ENCODE measurements around the gene WFDC11. TPM values are rescaled to one million over a fixed set of nuclear protein-coding genes. Genes with fewer than 3 reads are reported as not detected.

WFDC11 gene
- total and polyA plus RNA-seq, 2 donors (not counting 1 experiment from before 2014, with no cell fraction given), result not detected

- DNase-seq (ENCODE audit: low read depth in 2 of 2), result no peak
- Histone ChIP-seq H2AFZ (ENCODE audit: low read length) (no peak overlapping the region), H3K4me2 (ENCODE audit: extremely low read depth, insufficient read depth, low read length) (no peak overlapping the region), H3K36me3 (ENCODE audit: control insufficient read depth, insufficient read depth, low read length) (no peaks in the 10 kb centered on the region), H4K20me1 (ENCODE audit: control insufficient read depth, extremely low read depth, insufficient read depth, low read length) (no peaks in the 10 kb centered on the region), H3K79me2 (ENCODE audit: control insufficient read depth, insufficient read depth, low read length) (no peaks in the 10 kb centered on the region), H3K27me3 (ENCODE audit: control insufficient read depth, insufficient read depth, low read length) (no peaks in the 10 kb centered on the region), H3K4me3 (replicated peaks in 1 of 4; ENCODE audit: control extremely low read depth in 1 of 4, insufficient read depth in 1 of 4, low read depth in 3 of 4, low read length in 4 of 4) (no peak overlapping the region), H3K9ac (ENCODE audit: insufficient read depth, low read length) (no peak overlapping the region), H3K27ac (ENCODE audit: insufficient read depth, low read length) (no peak overlapping the region), H3K9me3 (ENCODE audit: control insufficient read depth, insufficient read depth, low read depth, low read length) (no peaks in the 10 kb centered on the region), H3K4me1 (ENCODE audit: control insufficient read depth, extremely low read depth, insufficient read depth, low read length) (no peaks in the 10 kb centered on the region)
- TF ChIP-seq, protein P1, sequence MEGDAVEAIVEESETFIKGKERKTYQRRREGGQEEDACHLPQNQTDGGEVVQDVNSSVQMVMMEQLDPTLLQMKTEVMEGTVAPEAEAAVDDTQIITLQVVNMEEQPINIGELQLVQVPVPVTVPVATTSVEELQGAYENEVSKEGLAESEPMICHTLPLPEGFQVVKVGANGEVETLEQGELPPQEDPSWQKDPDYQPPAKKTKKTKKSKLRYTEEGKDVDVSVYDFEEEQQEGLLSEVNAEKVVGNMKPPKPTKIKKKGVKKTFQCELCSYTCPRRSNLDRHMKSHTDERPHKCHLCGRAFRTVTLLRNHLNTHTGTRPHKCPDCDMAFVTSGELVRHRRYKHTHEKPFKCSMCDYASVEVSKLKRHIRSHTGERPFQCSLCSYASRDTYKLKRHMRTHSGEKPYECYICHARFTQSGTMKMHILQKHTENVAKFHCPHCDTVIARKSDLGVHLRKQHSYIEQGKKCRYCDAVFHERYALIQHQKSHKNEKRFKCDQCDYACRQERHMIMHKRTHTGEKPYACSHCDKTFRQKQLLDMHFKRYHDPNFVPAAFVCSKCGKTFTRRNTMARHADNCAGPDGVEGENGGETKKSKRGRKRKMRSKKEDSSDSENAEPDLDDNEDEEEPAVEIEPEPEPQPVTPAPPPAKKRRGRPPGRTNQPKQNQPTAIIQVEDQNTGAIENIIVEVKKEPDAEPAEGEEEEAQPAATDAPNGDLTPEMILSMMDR (conservative IDR thresholded peaks at IDR 0.05 in 1 of 2, IDR thresholded peaks at IDR 0.05 in 1 of 2; ENCODE audit: low read depth in 1 of 2, low read length in 2 of 2), result no peak
- TF ChIP-seq EZH2 (IDR thresholded peaks at IDR 0.05; ENCODE audit: low read length, missing control alignments), result no peak
Observed at GRCh38 chr20:45621593-45621992, 48.4 kb downstream of the WFDC11 start.

GRCh38 chr20:45617591-45617990 is 52.4 kb downstream of the WFDC11 start:
- Histone ChIP-seq H4K20me1 (ENCODE audit: control insufficient read depth, extremely low read depth, insufficient read depth, low read length) (no peaks in the 10 kb centered on the region), H3K27me3 (ENCODE audit: control insufficient read depth, insufficient read depth, low read length) (no peaks in the 10 kb centered on the region), H3K27ac (ENCODE audit: insufficient read depth, low read length) (no peak overlapping the region), H3K36me3 (ENCODE audit: control insufficient read depth, insufficient read depth, low read length) (no peaks in the 10 kb centered on the region), H3K4me2 (ENCODE audit: extremely low read depth, insufficient read depth, low read length) (no peak overlapping the region), H3K9ac (ENCODE audit: insufficient read depth, low read length) (no peak overlapping the region), H3K4me1 (ENCODE audit: control insufficient read depth, extremely low read depth, insufficient read depth, low read length) (no peaks in the 10 kb centered on the region), H3K9me3 (ENCODE audit: control insufficient read depth, insufficient read depth, low read depth, low read length) (no peaks in the 10 kb centered on the region), H3K4me3 (replicated peaks in 1 of 4; ENCODE audit: control extremely low read depth in 1 of 4, insufficient read depth in 1 of 4, low read depth in 3 of 4, low read length in 4 of 4) (no peak overlapping the region), H3K79me2 (ENCODE audit: control insufficient read depth, insufficient read depth, low read length) (no peaks in the 10 kb centered on the region), H2AFZ (ENCODE audit: low read length) (no peak overlapping the region)
- DNase-seq (ENCODE audit: low read depth in 2 of 2), result no peak
- TF ChIP-seq, protein P1 (conservative IDR thresholded peaks at IDR 0.05 in 1 of 2, IDR thresholded peaks at IDR 0.05 in 1 of 2; ENCODE audit: low read depth in 1 of 2, low read length in 2 of 2), result no peak
- no peak for TF ChIP-seq EZH2 (IDR thresholded peaks at IDR 0.05; ENCODE audit: low read length, missing control alignments)

DNA sequence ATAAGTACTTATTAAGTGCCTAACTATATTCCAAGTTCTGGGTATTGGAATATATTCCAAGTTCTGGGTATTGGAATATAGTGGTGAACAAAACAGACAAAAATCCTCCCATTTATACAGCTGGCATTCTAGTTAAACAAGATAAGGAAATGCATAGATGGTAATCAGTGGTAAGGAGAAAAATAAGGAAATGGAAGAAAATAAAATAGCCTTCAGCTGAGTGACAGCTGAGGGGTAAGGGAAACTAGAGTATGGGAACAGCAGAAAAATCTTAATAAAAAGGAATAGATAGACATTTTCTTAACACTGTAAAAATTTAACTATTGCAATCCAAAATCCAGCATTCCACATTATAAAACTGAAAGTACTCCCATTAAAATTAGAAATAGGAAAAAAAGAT is 57.7 kb downstream of the WFDC11 start:
- Histone ChIP-seq H3K9me3 (ENCODE audit: control insufficient read depth, insufficient read depth, low read depth, low read length) (no peaks in the 10 kb centered on the region), H3K27me3 (ENCODE audit: control insufficient read depth, insufficient read depth, low read length) (no peaks in the 10 kb centered on the region), H2AFZ (ENCODE audit: low read length) (no peak overlapping the region), H3K4me2 (ENCODE audit: extremely low read depth, insufficient read depth, low read length) (no peak overlapping the region), H3K4me3 (replicated peaks in 1 of 4; ENCODE audit: control extremely low read depth in 1 of 4, insufficient read depth in 1 of 4, low read depth in 3 of 4, low read length in 4 of 4) (no peak overlapping the region), H3K9ac (ENCODE audit: insufficient read depth, low read length) (no peak overlapping the region), H3K36me3 (ENCODE audit: control insufficient read depth, insufficient read depth, low read length) (no peaks in the 10 kb centered on the region), H3K27ac (ENCODE audit: insufficient read depth, low read length) (no peak overlapping the region), H3K79me2 (ENCODE audit: control insufficient read depth, insufficient read depth, low read length) (no peaks in the 10 kb centered on the region), H3K4me1 (ENCODE audit: control insufficient read depth, extremely low read depth, insufficient read depth, low read length) (no peaks in the 10 kb centered on the region), H4K20me1 (ENCODE audit: control insufficient read depth, extremely low read depth, insufficient read depth, low read length) (no peaks in the 10 kb centered on the region)
- no peak for DNase-seq (ENCODE audit: low read depth in 2 of 2)
- TF ChIP-seq, protein P1 (conservative IDR thresholded peaks at IDR 0.05 in 1 of 2, IDR thresholded peaks at IDR 0.05 in 1 of 2; ENCODE audit: low read depth in 1 of 2, low read length in 2 of 2), result no peak
- TF ChIP-seq EZH2 (IDR thresholded peaks at IDR 0.05; ENCODE audit: low read length, missing control alignments), result no peak

Data from fibroblast of lung (primary cell).